T-cell (primary cell): ENCODE measurements around the gene FOXF1. TPM values are rescaled to one million over a fixed set of nuclear protein-coding genes. Genes with fewer than 3 reads are reported as not detected.

Experiments used
- ATAC-seq, 4 experiments: fragments of 200-7000 bp in 3 of 4; fragments of 150-1000 bp in 1 of 4; cut with Tn5 transposase; replicated peaks in 1 of 4; 1 replicate in 3 of 4; 2 replicates in 1 of 4; pipeline ENCODE4 v1.10.0; 2021; ENCODE audit warnings: moderate library complexity in 3 of 4, mild to moderate bottlenecking in 2 of 4, moderate number of reproducible peaks in 1 of 4
- CTCF ChIA-PET, 2 donors: fragments of 300-600 bp; sonication (Branson Sonifier 250); formaldehyde crosslinking; loops; one replicate each; lab custom pipeline; 2022; ENCODE audit warnings: antibody characterized with exemption in 2 of 2; lab: Charles Lee
- POLR2A ChIA-PET, 2 donors: fragments of 300-600 bp; sonication (Branson Sonifier 250); formaldehyde crosslinking; loops; one replicate each; lab custom pipeline; 2022; ENCODE audit warnings: antibody characterized with exemption in 2 of 2; lab: Charles Lee
- DNase-seq, 35 experiments: peaks; one replicate each; pipeline versions ENCODE4 v3.0.0 to v3.0.0-alpha.2; 2013 to 2023
- H3K27ac ChIP-seq: one replicate; pipeline ENCODE4 v1.5.1; 2013; ENCODE audit warnings: low read length
- H3K27me3 ChIP-seq, 2 experiments: replicated peaks in 1 of 2; 1 replicate in 1 of 2; 2 replicates in 1 of 2; pipeline versions ENCODE4 v1.6.1 to v1.7.0; 2013; ENCODE audit warnings: low read length in 1 of 2, mixed read lengths in 1 of 2; ENCODE audit not compliant: control insufficient read depth in 2 of 2, insufficient read depth in 2 of 2; ENCODE audit errors: extremely low read depth in 1 of 2
- H3K36me3 ChIP-seq, 2 donors: 1 replicate in 1 of 2; 2 replicates in 1 of 2; pipeline versions ENCODE4 v1.6.1 to v1.7.0; 2013; ENCODE audit warnings: low read length in 1 of 2; ENCODE audit not compliant: control insufficient read depth in 2 of 2, insufficient read depth in 1 of 2; ENCODE audit errors: extremely low read depth in 1 of 2
- H3K4me1 ChIP-seq, 2 experiments: 1 replicate in 1 of 2; 2 replicates in 1 of 2; pipeline versions ENCODE4 v1.6.1 to v1.7.0; 2013; ENCODE audit warnings: low read length in 2 of 2, mixed read lengths in 1 of 2; ENCODE audit not compliant: insufficient read depth in 2 of 2, control insufficient read depth in 1 of 2; ENCODE audit errors: extremely low read depth in 1 of 2
- H3K4me3 ChIP-seq, 2 donors: 1 replicate in 1 of 2; 2 replicates in 1 of 2; pipeline versions ENCODE4 v1.5.1 to v1.7.0; 2013; ENCODE audit warnings: mild to moderate bottlenecking in 2 of 2, low read length in 1 of 2, moderate library complexity in 1 of 2; ENCODE audit not compliant: control insufficient read depth in 1 of 2; ENCODE audit errors: extremely low read depth in 1 of 2
- H3K9me3 ChIP-seq: 2 replicates; pipeline ENCODE4 v1.7.0; 2013
- H3K27ac Mint-ChIP-seq, 2 donors: one replicate each; pipeline ENCODE4 v1.8.0; 2020 to 2021; ENCODE audit warnings: mild to moderate bottlenecking in 2 of 2, mixed read lengths in 2 of 2
- H3K27me3 Mint-ChIP-seq, 2 donors: one replicate each; pipeline ENCODE4 v1.8.0; 2021 to 2022; ENCODE audit warnings: mixed read lengths in 2 of 2
- H3K36me3 Mint-ChIP-seq: one replicate; pipeline ENCODE4 v1.8.0; 2021; ENCODE audit warnings: mixed read lengths
- H3K4me1 Mint-ChIP-seq, 3 donors: one replicate each; pipeline ENCODE4 v1.8.0; 2020 to 2022; ENCODE audit warnings: mixed read lengths in 3 of 3, mild to moderate bottlenecking in 1 of 3
- H3K4me3 Mint-ChIP-seq, 3 donors: one replicate each; pipeline ENCODE4 v1.8.0; 2020 to 2022; ENCODE audit warnings: mild to moderate bottlenecking in 3 of 3, mixed read lengths in 3 of 3, moderate library complexity in 3 of 3
- H3K9me3 Mint-ChIP-seq, 3 donors: one replicate each; pipeline ENCODE4 v1.8.0; 2020 to 2022; ENCODE audit warnings: mixed read lengths in 3 of 3
- WGBS: methylation state at CpG from one replicate; pipeline ENCODE4 v1.1.5; 2013; ENCODE audit warnings: missing lambda C conversion rate; ENCODE audit not compliant: insufficient coverage; 5-methylcytosine and 5-hydroxymethylcytosine counted together
- total RNA-seq, 35 experiments: library from RNA in 6 of 35; stranded (reverse) in 6 of 35; fragments of 120-200 nt in 1 of 35; gene quantifications; one replicate each; pipeline versions ENCODE4 v1.2.1 to v1.2.4 and lab custom pipeline; 2013 to 2026

Gene FOXF1
- total RNA-seq, 5 donors from 2014 or later (not counting 1 experiment from before 2014, with no cell fraction given) = 0.15 TPM; not detected in 4

- ChIA-PET POLR2A (no interaction called here), CTCF (no interaction called here)
- Mint-ChIP-seq H3K27ac (no peak overlapping the region), H3K9me3 (no peaks in the 10 kb centered on the region), H3K27me3 (peaks cover 70 to 85% of the 10 kb centered on the region in 2 donors), H3K4me1 (peaks cover 19 to 30% (median 25%) of the 10 kb centered on the region in 3 donors), H3K4me3 (no peak overlapping the region), H3K36me3 (no peaks in the 10 kb centered on the region)
- Histone ChIP-seq H3K4me3 (no peak overlapping the region), H3K27ac (no peak overlapping the region), H3K4me1 (peaks cover 0 to 7% of the 10 kb centered on the region in 2 experiments), H3K27me3 (peaks cover 46 to 90% of the 10 kb centered on the region in 2 experiments), H3K9me3 (no peaks in the 10 kb centered on the region), H3K36me3 (no peaks in the 10 kb centered on the region)
- WGBS = 21% methylated on average over 3 of the region's 6 CpGs
- ATAC-seq = no peak
- DNase-seq = no peak
Observed at GRCh38 chr16:86503830-86504229, 6.5 kb upstream of the FOXF1 start.

GRCh38 chr16:86504315-86505184, 5.8 kb upstream of the FOXF1 start:
- H3K4me3 ChIP-seq = no peak overlapping the region
- peaks cover 2 to 14% of the 10 kb centered on the region in 2 experiments for H3K4me1 ChIP-seq
- POLR2A ChIA-PET = no interaction called here
- Mint-ChIP-seq H3K27me3 (peaks cover 67 to 85% of the 10 kb centered on the region in 2 donors), H3K27ac (no peak overlapping the region), H3K4me3 (peak overlapping the region in 1 of 3 donors; percentile 39), H3K36me3 (no peaks in the 10 kb centered on the region), H3K4me1 (peaks cover 19 to 34% (median 28%) of the 10 kb centered on the region in 3 donors), H3K9me3 (no peaks in the 10 kb centered on the region)
- CTCF ChIA-PET = no interaction called here
- 16% methylated on average over 25 of the region's 27 CpGs for WGBS
- H3K27me3 ChIP-seq = peaks cover 43 to 92% of the 10 kb centered on the region in 2 experiments
- DNase-seq = no peak
- no peak for ATAC-seq
- no peaks in the 10 kb centered on the region for H3K9me3 ChIP-seq
- no peak overlapping the region for H3K27ac ChIP-seq
- H3K36me3 ChIP-seq = no peaks in the 10 kb centered on the region

GRCh38 chr16:86505185-86505898, 5.0 kb upstream of the FOXF1 start:
- ChIA-PET CTCF (no interaction called here), POLR2A (no interaction called here)
- no peak for ATAC-seq
- Histone ChIP-seq H3K9me3 (no peaks in the 10 kb centered on the region), H3K27me3 (peaks cover 39 to 91% of the 10 kb centered on the region in 2 experiments), H3K4me1 (peaks cover 2 to 17% of the 10 kb centered on the region in 2 experiments), H3K27ac (no peak overlapping the region), H3K4me3 (no peak overlapping the region), H3K36me3 (no peaks in the 10 kb centered on the region)
- Mint-ChIP-seq H3K27ac (no peak overlapping the region), H3K36me3 (no peaks in the 10 kb centered on the region), H3K4me3 (peak overlapping the region; percentile 28 to 39 (median 36)), H3K27me3 (peaks cover 63 to 78% of the 10 kb centered on the region in 2 donors), H3K9me3 (no peaks in the 10 kb centered on the region), H3K4me1 (peaks cover 19 to 34% (median 28%) of the 10 kb centered on the region in 3 donors)
- DNase-seq = no peak
- 3% methylated on average over 45 of the region's 67 CpGs for WGBS

GRCh38 chr16:86505899-86506864, 4.1 kb upstream of the FOXF1 start:
- peaks cover 56 to 73% of the 10 kb centered on the region in 2 donors for H3K27me3 Mint-ChIP-seq
- 15% methylated on average over 14 of the region's 27 CpGs for WGBS
- no peaks in the 10 kb centered on the region for H3K36me3 ChIP-seq
- H3K27ac ChIP-seq = no peak overlapping the region
- H3K36me3 Mint-ChIP-seq = no peaks in the 10 kb centered on the region
- peaks cover 2 to 22% of the 10 kb centered on the region in 2 experiments for H3K4me1 ChIP-seq
- no peaks in the 10 kb centered on the region for H3K9me3 Mint-ChIP-seq
- peaks cover 19 to 37% (median 31%) of the 10 kb centered on the region in 3 donors for H3K4me1 Mint-ChIP-seq
- no peak overlapping the region for H3K4me3 ChIP-seq
- ChIA-PET CTCF (no interaction called here), POLR2A (no interaction called here)
- ATAC-seq (no peak), DNase-seq (no peak)
- peak overlapping the region in 1 of 2 donors; percentile 57 for H3K27ac Mint-ChIP-seq
- H3K4me3 Mint-ChIP-seq = peak overlapping the region in 2 of 3 donors; percentile 37 to 51
- peaks cover 34 to 88% of the 10 kb centered on the region in 2 experiments for H3K27me3 ChIP-seq
- H3K9me3 ChIP-seq = no peaks in the 10 kb centered on the region

- Histone ChIP-seq H3K9me3 (no peaks in the 10 kb centered on the region), H3K36me3 (no peaks in the 10 kb centered on the region), H3K27me3 (peaks cover 27 to 88% of the 10 kb centered on the region in 2 experiments), H3K4me1 (peaks cover 2 to 25% of the 10 kb centered on the region in 2 experiments), H3K4me3 (no peak overlapping the region), H3K27ac (no peak overlapping the region)
- DNase-seq = no peak
- no peak for ATAC-seq
- WGBS = 8% methylated on average over 25 of the region's 37 CpGs
- ChIA-PET CTCF (no interaction called here), POLR2A (no interaction called here)
- Mint-ChIP-seq H3K4me1 (peaks cover 25 to 41% (median 34%) of the 10 kb centered on the region in 3 donors), H3K27ac (peak overlapping the region in 1 of 2 donors; percentile 27), H3K4me3 (peak overlapping the region; percentile 50 to 71 (median 55)), H3K9me3 (no peaks in the 10 kb centered on the region), H3K27me3 (peaks cover 50 to 70% of the 10 kb centered on the region in 2 donors), H3K36me3 (no peaks in the 10 kb centered on the region)
Observed at GRCh38 chr16:86507173-86508027, 2.9 kb upstream of the FOXF1 start.
